PC-3 (cell line): ENCODE results near the gene FSIP1.

Experiments
- CTCF ChIP-seq: fragments of 300-600 bp; sonication (generic); conservative IDR thresholded peaks from 2 replicates; pipeline ENCODE4 v1.5.1; 2017; ENCODE audit warnings: antibody characterized with exemption, low read depth, mild to moderate bottlenecking, low read length
- EZH2 ChIP-seq: fragments of 300-600 bp; sonication (generic); IDR thresholded peaks from one replicate; pipeline ENCODE4 v1.6.1; 2017; ENCODE audit warnings: antibody characterized with exemption, mild to moderate bottlenecking, low read length; ENCODE audit not compliant: unreplicated experiment
- EZH2phosphoT487 ChIP-seq: fragments of 300-600 bp; sonication (generic); IDR thresholded peaks from 2 replicates; pipeline ENCODE4 v1.6.1; 2018; ENCODE audit warnings: mild to moderate bottlenecking, antibody characterized with exemption, low read length, borderline replicate concordance

- TF ChIP-seq EZH2 (no peak), CTCF (no peak), EZH2phosphoT487 (no peak)
These were observed 137.3 kb downstream of the FSIP1 start for GRCh38 chr15:39645138-39645975.
